ENCODE data around the gene MAPK11. TPM values are rescaled to one million over a fixed set of nuclear protein-coding genes. Genes with fewer than 3 reads are reported as not detected.

Gene MAPK11
- total and polyA plus RNA-seq, 10 of the 15 experiments (the other 5 are each of a cell fraction or from before 2014, with no cell fraction given): 0.05 to 12.8 (median 3.7) TPM

- TF ChIP-seq ZNF687 (IDR thresholded peaks at IDR 0.05): no peak
- no peak for TF ChIP-seq SIN3A (IDR thresholded peaks at IDR 0.05; ENCODE audit: low read depth, low read length)
- no peak for TF ChIP-seq SPI1 (IDR thresholded peaks at IDR 0.05; ENCODE audit: borderline replicate concordance, insufficient read depth, low read depth, low read length)
- TF ChIP-seq, protein P1, sequence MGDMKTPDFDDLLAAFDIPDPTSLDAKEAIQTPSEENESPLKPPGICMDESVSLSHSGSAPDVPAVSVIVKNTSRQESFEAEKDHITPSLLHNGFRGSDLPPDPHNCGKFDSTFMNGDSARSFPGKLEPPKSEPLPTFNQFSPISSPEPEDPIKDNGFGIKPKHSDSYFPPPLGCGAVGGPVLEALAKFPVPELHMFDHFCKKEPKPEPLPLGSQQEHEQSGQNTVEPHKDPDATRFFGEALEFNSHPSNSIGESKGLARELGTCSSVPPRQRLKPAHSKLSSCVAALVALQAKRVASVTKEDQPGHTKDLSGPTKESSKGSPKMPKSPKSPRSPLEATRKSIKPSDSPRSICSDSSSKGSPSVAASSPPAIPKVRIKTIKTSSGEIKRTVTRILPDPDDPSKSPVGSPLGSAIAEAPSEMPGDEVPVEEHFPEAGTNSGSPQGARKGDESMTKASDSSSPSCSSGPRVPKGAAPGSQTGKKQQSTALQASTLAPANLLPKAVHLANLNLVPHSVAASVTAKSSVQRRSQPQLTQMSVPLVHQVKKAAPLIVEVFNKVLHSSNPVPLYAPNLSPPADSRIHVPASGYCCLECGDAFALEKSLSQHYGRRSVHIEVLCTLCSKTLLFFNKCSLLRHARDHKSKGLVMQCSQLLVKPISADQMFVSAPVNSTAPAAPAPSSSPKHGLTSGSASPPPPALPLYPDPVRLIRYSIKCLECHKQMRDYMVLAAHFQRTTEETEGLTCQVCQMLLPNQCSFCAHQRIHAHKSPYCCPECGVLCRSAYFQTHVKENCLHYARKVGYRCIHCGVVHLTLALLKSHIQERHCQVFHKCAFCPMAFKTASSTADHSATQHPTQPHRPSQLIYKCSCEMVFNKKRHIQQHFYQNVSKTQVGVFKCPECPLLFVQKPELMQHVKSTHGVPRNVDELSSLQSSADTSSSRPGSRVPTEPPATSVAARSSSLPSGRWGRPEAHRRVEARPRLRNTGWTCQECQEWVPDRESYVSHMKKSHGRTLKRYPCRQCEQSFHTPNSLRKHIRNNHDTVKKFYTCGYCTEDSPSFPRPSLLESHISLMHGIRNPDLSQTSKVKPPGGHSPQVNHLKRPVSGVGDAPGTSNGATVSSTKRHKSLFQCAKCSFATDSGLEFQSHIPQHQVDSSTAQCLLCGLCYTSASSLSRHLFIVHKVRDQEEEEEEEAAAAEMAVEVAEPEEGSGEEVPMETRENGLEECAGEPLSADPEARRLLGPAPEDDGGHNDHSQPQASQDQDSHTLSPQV (IDR thresholded peaks at IDR 0.05): no peak
- TF ChIP-seq RAD21 (IDR thresholded peaks at IDR 0.05; ENCODE audit: insufficient read depth, low read depth, low read length): no peak
Observed at GRCh38 chr22:50224071-50224470, 46.1 kb downstream of the MAPK11 start (continued).

Measured in GM12878 (cell line).